Measurements from ENCODE around the gene HPSE2. TPM values are rescaled to one million over a fixed set of nuclear protein-coding genes. Genes with fewer than 3 reads are reported as not detected.

HPSE2 gene
- total RNA-seq, 1 donor from 2014 or later = 0.10 TPM

DNA sequence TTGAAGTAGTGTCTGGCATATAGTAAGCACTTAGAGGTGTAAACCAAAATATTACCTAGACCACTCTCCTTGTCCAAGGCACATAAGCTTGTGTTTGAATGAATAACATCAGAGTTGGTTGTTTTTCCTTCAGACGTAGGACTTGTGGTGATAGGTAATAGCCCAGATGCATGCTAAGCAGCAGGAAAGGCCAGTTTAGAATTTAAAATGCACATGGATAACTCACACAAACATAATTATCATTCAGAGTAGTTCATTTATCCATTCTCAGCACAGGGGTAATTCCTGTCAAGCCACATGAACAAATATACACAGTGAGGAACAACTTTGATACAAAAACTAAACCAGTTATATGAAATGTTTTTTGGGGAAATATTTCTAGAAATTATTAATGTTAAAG lies 607.9 kb downstream of the HPSE2 start:
- H3K27ac Mint-ChIP-seq = no peak overlapping the region
- H3K27me3 Mint-ChIP-seq = no peaks in the 10 kb centered on the region
- H3K36me3 Mint-ChIP-seq (ENCODE audit: insufficient read depth) = no peaks in the 10 kb centered on the region
- no peak for DNase-seq (ENCODE audit: low spot score, unreplicated experiment)
- TF ChIP-seq, protein P1, sequence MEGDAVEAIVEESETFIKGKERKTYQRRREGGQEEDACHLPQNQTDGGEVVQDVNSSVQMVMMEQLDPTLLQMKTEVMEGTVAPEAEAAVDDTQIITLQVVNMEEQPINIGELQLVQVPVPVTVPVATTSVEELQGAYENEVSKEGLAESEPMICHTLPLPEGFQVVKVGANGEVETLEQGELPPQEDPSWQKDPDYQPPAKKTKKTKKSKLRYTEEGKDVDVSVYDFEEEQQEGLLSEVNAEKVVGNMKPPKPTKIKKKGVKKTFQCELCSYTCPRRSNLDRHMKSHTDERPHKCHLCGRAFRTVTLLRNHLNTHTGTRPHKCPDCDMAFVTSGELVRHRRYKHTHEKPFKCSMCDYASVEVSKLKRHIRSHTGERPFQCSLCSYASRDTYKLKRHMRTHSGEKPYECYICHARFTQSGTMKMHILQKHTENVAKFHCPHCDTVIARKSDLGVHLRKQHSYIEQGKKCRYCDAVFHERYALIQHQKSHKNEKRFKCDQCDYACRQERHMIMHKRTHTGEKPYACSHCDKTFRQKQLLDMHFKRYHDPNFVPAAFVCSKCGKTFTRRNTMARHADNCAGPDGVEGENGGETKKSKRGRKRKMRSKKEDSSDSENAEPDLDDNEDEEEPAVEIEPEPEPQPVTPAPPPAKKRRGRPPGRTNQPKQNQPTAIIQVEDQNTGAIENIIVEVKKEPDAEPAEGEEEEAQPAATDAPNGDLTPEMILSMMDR (IDR thresholded peaks at IDR 0.05; ENCODE audit: unreplicated experiment) = no peak
- H3K4me3 Mint-ChIP-seq (ENCODE audit: low read depth) = no peak overlapping the region
- H3K4me1 Mint-ChIP-seq (ENCODE audit: low read depth) = no peaks in the 10 kb centered on the region
- peaks cover 2% of the 10 kb centered on the region for H3K9me3 Mint-ChIP-seq (ENCODE audit: low read depth)

DNA sequence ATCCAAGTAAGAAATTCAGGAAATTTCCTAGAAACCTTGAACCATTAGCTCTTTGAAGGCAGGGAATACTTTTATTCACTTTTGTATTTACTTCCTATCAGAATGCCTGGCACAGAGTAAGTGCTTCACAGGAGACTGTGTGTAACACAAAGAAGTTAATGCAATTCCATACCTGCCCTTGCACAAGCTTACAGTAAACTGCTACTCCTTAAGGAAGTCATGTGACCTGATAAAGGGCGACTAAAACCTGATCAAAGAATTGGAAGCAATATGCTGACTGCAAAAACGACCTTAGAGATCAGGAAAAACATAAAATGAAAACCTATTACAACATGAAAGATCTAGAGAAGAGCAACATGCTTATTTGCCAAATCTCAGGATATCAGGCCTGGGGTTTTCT lies 610.7 kb downstream of the HPSE2 start:
- no peak for DNase-seq (ENCODE audit: low spot score, unreplicated experiment)
- Mint-ChIP-seq H3K36me3 (ENCODE audit: insufficient read depth) (no peaks in the 10 kb centered on the region), H3K27me3 (no peaks in the 10 kb centered on the region), H3K27ac (no peak overlapping the region), H3K4me1 (ENCODE audit: low read depth) (no peaks in the 10 kb centered on the region), H3K4me3 (ENCODE audit: low read depth) (no peak overlapping the region), H3K9me3 (ENCODE audit: low read depth) (no peaks in the 10 kb centered on the region)
- TF ChIP-seq, protein P1 (IDR thresholded peaks at IDR 0.05; ENCODE audit: unreplicated experiment) = no peak

DNA sequence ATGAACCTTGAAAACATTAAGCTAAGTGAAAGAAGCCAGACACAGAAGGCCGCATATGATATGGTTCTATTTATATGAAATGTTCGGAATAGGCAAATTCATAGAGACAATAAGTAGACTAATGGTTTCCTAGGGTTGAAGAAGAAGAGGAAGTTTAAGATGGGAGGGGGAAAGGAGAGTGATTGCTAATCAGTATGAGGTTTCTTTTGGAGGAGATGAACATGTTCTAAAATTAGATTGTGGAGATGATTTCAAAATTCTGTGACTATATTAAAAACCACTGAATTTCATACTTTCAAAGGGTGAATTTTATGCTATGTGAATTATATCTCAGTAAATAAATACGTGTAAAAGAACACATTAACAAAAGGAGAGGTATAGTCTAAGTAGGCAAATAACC lies 612.5 kb downstream of the HPSE2 start:
- no peak for DNase-seq (ENCODE audit: low spot score, unreplicated experiment)
- no peaks in the 10 kb centered on the region for H3K27me3 Mint-ChIP-seq
- H3K36me3 Mint-ChIP-seq (ENCODE audit: insufficient read depth) = no peaks in the 10 kb centered on the region
- no peak overlapping the region for H3K27ac Mint-ChIP-seq
- no peaks in the 10 kb centered on the region for H3K9me3 Mint-ChIP-seq (ENCODE audit: low read depth)
- H3K4me1 Mint-ChIP-seq (ENCODE audit: low read depth) = no peaks in the 10 kb centered on the region
- no peak overlapping the region for H3K4me3 Mint-ChIP-seq (ENCODE audit: low read depth)
- TF ChIP-seq, protein P1 (IDR thresholded peaks at IDR 0.05; ENCODE audit: unreplicated experiment) = no peak

DNA sequence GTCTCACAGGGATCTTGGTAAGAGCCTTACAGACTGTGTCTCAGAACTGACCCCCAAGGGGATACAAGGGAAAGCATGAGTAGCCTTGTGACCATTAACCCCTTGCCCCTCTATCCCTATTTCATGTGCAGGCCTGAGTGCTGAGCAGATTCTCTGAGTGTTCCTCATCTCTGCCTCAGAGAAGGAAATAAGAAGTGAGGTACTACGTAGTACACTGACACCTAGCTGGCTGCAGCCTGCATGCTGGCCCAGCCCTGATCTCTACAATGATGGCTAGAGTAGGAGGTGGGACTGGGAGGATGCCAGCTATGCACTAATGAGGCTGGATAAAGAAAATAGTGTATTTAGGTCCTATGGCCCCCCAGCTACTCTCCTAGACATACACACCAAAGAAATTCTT lies 614.0 kb downstream of the HPSE2 start:
- H3K27me3 Mint-ChIP-seq = no peaks in the 10 kb centered on the region
- no peaks in the 10 kb centered on the region for H3K4me1 Mint-ChIP-seq (ENCODE audit: low read depth)
- TF ChIP-seq, protein P1 (IDR thresholded peaks at IDR 0.05; ENCODE audit: unreplicated experiment) = no peak
- H3K9me3 Mint-ChIP-seq (ENCODE audit: low read depth) = no peaks in the 10 kb centered on the region
- DNase-seq (ENCODE audit: low spot score, unreplicated experiment) = no peak
- no peak overlapping the region for H3K4me3 Mint-ChIP-seq (ENCODE audit: low read depth)
- H3K27ac Mint-ChIP-seq = no peak overlapping the region
- H3K36me3 Mint-ChIP-seq (ENCODE audit: insufficient read depth) = no peaks in the 10 kb centered on the region

DNA sequence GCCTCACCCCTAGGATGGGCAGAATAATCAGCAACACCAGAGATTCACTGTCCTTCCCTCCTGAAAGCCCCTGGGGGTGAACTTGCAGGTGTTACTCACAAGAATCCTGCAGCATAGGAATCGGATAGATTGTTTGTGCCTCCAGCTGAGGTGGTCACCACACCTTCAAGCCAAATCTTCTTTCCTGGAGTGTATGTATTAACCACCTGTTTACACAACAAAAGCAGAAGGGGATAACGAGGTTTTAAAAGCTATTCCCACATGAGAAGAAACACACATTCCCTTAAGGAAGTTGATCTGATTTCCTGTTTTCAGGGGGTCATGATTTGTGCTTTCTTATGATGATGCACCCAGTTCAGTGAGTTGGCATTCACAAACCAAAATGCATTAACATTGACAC lies 615.1 kb downstream of the HPSE2 start:
- Mint-ChIP-seq H3K27ac (no peak overlapping the region), H3K4me1 (ENCODE audit: low read depth) (no peaks in the 10 kb centered on the region), H3K27me3 (no peaks in the 10 kb centered on the region), H3K9me3 (ENCODE audit: low read depth) (no peaks in the 10 kb centered on the region), H3K4me3 (ENCODE audit: low read depth) (no peak overlapping the region), H3K36me3 (ENCODE audit: insufficient read depth) (no peaks in the 10 kb centered on the region)
- TF ChIP-seq, protein P1 (IDR thresholded peaks at IDR 0.05; ENCODE audit: unreplicated experiment) = no peak
- DNase-seq (ENCODE audit: low spot score, unreplicated experiment) = no peak
